GM18870 (cell line): Measurements from ENCODE around the gene CRYBG2.
A peak's percentile ranks its signal among the peaks of the same experiment; 100 is the strongest.
"Not testable (repeated sequence)": the region's sequence is repeated elsewhere in the genome, so short reads cannot be mapped to it uniquely, and the experiment has no call there.

ENCODE experiments used
- ATAC-seq: cut with Tn5 transposase; IDR thresholded peaks from one replicate; pipeline ENCODE4 v1.9.1; 2021; ENCODE audit warnings: moderate library complexity; ENCODE audit not compliant: unreplicated experiment

The CRYBG2 gene

GRCh38 chr1:26296340-26297056 is 57.4 kb downstream of the CRYBG2 start:
- ATAC-seq: no peak

DNA sequence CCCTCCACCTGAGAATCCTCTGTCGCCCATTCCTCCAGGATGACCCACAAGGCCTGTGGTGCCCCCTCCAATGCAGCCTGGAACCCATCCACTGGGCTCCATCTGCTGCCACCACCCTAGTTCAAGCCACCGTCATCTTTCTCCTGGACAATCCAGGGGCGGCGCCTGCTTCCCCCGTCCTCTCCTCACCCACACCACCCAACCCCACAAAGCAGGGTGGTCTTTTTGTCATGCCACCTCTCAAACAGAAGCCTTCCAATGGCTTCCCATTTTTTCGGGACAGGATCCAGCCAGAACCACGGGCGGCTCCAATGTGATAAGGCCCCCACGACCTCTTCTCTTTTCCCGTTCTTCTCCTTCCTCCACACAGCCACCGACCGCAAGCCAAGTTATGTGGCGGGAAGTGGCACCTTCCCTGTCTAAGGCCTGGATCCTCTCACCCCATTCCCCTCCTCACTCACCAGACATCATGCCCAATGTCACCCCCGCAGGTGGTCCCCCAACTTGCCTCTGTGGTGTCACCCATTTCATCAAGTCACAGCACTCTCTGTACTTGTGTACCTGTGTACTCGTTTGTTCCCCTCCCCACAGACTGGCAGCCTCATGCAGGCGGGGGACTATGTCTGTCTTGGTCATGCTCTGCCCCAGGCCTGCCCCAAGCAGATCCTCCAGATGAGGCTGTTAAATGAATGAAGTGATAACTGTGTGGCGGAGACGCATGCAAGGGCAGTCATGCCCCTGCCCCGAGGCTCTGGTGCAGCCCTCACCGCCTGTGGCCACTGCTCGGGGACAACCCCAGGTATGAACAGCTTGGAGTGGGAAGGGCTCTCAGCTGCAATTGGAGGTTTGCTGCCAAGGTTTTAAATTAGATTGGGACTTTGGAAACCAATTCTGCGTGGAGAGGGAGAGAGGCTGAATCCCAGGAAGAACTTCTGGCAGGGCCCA is 58.5 kb downstream of the CRYBG2 start:
- ATAC-seq: no peak

DNA sequence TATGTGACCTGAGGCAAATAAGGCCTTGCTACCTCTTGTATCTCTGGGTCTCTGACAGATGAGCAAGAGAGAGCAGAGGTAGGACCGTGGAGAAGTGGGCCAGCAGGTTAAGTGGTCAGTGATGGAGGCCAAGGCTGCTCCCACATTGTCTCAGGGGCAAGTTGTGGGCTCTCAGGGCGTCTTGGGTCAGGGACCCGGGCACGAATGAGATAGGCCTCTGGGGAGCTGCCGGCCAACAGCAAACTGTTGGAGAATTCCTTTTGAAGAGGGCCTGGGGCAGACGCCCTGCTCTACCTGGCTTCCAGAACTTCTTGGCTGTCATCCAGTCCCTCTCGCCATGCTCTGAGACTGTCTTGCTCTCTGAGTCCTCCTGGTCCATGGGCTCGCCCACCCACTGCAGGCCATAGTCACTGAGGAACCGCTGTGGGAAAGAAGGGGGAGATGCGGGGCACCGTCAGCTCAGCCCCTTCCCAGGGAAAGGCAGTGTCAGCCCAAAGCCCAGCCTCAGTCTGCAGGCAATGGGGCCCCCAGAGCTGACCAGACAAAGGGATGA is 59.9 kb downstream of the CRYBG2 start:
- ATAC-seq: no peak

DNA sequence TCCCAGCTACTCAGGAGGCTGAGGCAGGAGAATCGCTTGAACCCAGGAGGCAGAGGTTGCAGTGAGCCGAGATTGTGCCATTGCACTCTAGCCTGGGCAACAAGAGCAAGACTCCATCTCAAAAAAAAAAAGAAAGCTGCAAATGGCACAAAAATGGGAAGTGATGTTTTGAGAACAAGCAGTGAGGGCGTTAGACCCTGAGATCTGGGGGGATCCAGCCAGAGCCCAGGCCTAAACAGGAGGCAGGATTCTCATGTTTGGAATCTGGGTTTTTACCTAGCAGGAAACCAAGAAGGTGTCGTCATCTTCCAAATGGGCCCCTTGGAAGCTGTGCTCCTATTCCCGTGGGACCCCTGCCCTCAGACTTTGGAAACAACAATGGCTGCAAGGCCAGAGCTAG is 61.2 kb downstream of the CRYBG2 start:
- ATAC-seq: not testable (repeated sequence)

- ATAC-seq: no peak
These were observed 62.0 kb downstream of the CRYBG2 start for GRCh38 chr1:26291939-26292338.

DNA sequence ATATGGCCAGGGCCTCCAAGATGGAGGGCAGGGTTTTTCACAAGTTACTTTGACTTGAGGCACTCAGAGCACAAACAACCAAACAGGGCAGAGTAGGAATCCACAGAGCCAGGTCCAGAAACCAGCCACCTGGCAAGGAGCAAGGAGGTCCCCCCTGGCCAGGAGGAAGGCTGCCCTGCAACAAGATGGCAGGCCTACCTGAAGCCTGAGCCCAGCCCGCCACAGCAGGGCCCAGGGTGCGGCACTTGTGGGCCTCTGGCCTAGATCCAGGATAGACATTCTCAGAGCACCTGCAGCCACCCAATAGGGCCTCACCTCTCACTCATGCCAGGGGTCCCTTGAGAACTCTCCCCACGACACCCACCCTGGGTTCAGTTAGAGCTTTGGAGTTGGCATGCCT is 62.5 kb downstream of the CRYBG2 start:
- no peak for ATAC-seq

- no peak for ATAC-seq
These were observed 63.1 kb downstream of the CRYBG2 start for GRCh38 chr1:26290882-26291261.

DNA sequence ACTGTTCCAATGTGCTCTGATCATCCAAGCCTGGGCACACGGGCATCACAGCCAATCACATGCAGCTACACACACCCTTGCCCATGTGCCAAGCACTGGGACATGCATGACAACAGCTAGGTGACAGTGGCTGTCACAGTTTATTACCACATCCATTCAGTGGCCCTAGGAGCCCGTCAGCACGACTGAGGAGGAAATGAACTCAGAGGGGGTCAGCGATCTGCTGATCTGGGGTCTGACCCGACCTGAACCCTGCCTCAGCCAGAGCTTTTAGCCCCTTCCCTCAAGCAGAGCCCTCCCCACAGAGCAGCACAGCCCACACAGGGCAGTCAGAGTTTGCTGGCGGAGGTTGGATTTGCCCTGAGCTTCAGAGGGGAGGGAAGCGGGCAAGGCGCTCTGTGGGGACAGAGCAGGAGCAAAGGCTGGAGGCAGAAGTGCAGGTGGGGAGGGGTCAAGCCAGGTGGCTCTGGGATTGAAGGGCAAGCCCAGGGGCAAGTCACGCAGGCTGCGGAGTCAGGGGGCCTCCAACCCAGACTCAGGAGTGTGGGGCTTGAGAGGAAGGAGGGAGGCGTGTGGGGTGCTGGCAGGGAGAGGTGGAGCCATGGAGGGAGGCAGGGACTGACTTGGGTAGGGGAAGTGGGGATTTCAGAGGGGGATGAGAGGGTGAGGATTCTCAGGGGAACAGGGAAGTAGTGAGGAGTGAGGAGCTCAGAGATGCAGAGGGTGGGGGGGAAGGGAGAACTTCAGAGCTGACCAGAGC is 63.6 kb downstream of the CRYBG2 start:
- ATAC-seq: no peak

DNA sequence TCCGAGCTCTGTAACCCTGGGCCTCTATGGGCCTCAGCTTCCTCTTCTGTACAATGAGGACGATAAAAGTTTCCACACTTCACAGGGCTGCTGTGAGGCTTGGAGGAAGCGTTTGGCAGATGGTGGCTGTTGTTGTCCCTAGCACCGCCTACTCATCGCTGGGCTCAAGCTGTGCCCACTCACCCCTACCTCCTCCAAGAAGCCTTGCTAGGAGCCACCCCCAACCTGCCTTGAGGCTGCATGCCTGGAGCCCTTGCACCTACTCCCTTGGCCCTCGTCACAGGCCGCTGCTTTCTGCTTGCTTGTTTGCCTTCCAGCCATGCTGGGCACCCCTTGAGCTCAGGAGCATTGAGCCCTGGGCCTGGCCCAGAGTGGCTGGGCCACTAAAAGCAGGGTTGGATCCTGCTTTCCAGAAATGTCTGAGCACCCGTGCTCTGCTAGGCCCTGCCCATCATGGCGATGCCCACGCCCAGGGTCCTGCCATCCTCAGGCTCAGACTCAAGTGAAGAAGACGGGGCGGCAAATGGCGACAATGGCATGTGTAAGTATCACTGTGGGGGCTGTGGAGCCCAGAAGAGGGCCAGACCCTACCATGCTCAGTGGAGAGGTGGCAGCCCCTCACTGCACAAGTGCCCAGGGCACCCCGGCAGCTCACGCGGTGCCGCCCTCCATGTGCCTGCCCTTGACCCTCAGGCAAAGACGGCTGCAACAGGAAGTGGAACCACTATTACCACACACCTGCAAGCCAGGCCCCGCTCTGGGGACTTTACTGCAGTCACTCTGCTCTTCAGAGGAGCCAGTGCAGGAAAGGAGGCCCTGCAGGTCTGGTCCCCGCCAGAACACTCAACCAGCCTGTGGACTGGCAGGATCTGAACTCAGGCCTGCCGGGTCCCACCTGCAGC is 64.5 kb downstream of the CRYBG2 start:
- no peak for ATAC-seq

DNA sequence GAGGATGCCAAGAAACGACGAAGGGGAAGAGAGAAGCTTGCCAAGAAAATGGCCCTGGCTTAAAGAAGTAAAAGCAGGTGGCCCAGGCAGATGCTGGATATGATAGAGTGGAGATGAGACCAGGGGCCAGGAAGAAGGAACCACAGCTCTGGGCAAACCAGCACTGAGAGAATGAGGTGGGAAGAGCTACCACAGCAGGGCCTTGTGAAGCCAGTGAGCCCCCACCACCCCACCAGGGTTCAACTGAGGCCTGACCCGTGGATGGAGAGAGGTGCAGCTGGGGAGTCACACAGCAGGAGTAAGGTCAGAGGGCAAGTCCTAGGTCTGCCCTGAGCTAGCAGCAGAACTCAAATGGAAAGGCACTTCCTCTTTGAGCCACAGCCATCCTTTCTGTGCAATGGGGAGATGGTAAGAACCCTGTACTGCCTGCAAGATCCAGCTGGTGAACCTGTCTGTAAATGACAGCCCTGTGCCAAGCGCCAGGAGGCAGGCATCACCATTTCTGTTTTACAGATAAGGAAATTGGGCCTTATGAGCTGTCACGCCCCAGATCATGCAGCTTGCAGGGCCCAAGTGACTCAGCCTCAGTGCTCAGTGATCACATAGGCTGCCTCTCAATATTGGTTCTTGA is 65.5 kb downstream of the CRYBG2 start:
- no peak for ATAC-seq

GRCh38 chr1:26287811-26288210 is 66.1 kb downstream of the CRYBG2 start:
- ATAC-seq: no peak

GRCh38 chr1:26287033-26287711 is 66.8 kb downstream of the CRYBG2 start:
- peak; percentile 37 for ATAC-seq

DNA sequence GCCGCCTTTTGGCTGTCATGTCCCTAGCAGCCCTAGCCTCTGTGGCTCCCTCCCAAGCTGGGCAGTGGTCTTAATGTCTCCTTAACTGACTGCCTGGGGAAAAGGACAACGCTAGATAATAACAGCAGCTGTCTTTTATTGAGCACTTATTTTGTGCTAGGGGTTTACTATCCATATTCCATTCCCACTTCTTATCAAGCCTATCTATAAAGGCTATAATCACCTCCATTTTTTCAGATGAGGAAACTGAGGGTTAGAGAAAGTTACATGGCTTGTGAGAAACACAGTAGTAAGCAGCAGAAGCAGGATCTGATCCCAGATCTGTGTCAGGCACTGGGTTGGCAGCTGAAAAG is 67.9 kb downstream of the CRYBG2 start:
- ATAC-seq: no peak

DNA sequence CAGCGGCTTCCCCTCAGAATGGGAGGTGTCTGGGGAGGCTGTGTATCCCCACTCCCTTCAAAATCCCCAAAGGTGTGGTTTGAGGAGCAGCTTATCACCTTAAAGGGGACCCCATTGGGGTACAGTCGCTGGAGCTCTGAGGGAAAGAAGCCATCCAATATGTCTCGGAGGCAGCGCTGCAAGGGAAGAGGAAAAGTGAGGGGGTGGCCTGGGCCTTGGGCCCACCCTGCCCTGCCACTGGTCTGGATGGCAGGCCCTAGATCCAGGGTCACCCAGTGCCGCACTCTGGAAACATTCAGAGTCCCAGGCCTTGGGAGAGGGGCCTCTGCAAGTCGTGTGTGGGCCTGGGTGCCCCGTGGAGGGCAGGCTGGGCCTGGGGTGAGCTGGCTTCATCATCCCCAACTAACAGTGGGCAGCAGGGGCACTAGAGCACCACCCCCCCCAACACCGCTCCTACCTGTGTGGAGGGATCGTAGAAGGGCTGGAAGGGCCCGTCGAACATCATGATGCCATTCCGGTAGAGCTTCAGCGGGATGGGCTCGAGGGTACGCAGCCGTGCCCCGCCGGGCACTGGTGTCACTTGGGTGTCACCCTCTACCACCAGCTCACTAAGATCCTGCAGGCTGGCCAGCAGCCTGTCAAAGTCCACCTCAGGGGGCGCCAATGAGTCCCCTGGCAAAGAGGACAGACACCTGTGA is 68.4 kb downstream of the CRYBG2 start:
- ATAC-seq: no peak

DNA sequence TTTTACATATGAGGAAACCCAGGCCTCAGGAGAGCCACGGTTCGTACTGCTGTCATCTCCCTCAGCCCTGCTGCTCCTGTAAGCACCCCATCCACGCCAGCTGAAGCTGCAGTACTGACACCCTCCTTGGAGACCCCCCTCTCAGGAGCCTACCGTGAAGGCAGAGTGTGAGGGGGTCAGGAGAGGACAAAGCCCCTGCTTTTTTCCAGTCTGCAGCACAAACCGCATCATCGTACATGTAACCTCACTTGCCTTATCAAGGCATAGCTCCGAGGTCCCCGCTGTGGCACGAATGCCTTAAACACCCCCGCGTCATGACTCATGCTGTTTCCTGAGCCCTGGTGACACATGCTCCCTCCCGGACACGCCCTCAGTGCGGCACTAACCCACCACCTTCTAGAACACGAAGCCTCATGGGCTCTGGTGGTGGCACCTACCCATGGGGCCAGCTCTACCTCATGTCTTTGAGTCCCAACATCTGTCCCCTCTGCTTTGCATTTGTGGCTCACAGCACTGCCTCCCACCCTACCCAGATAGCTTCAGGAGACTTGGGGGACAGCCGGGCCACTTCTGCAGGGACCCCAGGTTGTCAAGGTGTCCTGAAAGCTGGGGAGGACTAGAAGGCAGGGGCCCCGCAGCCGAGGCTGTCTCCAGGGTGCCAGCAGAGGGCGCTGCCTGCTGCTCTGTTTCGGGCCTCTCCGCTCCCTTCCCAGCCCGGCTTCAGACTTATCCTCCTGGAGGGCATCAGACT is 69.2 kb downstream of the CRYBG2 start:
- ATAC-seq: no peak

- ATAC-seq: no peak
These were observed 69.9 kb downstream of the CRYBG2 start for GRCh38 chr1:26283871-26284596.

GRCh38 chr1:26283279-26283853 is 70.6 kb downstream of the CRYBG2 start:
- ATAC-seq: no peak
